ENCODE results near the gene ADAMTSL3. TPM values are rescaled to one million over a fixed set of nuclear protein-coding genes. Genes with fewer than 3 reads are reported as not detected.
"Not testable (repeated sequence)": the region's sequence is repeated elsewhere in the genome, so short reads cannot be mapped to it uniquely, and the experiment has no call there.

ADAMTSL3 gene
- total RNA-seq, 1 experiment from 2014 or later, result 4.5 TPM

- no peak for DNase-seq (ENCODE audit: low read depth)
- in situ Hi-C loops (cut with HindIII; ENCODE audit: low pct_unique_long_range_greater_than_20kb, low sequenced_read_pairs), result no loop called here
Observed at GRCh38 chr15:83692746-83693581, 39.0 kb downstream of the ADAMTSL3 start.

GRCh38 chr15:83694015-83694414 lies 40.1 kb downstream of the ADAMTSL3 start:
- in situ Hi-C loops (cut with HindIII; ENCODE audit: low pct_unique_long_range_greater_than_20kb, low sequenced_read_pairs), result no loop called here
- DNase-seq (ENCODE audit: low read depth), result peak; percentile 40

- in situ Hi-C loops (cut with HindIII; ENCODE audit: low pct_unique_long_range_greater_than_20kb, low sequenced_read_pairs), result no loop called here
- no peak for DNase-seq (ENCODE audit: low read depth)
Observed at GRCh38 chr15:83694536-83694935, 40.6 kb downstream of the ADAMTSL3 start.

GRCh38 chr15:83695246-83695645 lies 41.3 kb downstream of the ADAMTSL3 start:
- DNase-seq (ENCODE audit: low read depth), result no peak
- in situ Hi-C loops (cut with HindIII; ENCODE audit: low pct_unique_long_range_greater_than_20kb, low sequenced_read_pairs), result no loop called here

- no peak for DNase-seq (ENCODE audit: low read depth)
- in situ Hi-C loops (cut with HindIII; ENCODE audit: low pct_unique_long_range_greater_than_20kb, low sequenced_read_pairs), result no loop called here
Observed at GRCh38 chr15:83695901-83696425, 42.0 kb downstream of the ADAMTSL3 start.

- peak; percentile 28 for DNase-seq (ENCODE audit: low read depth)
- in situ Hi-C loops (cut with HindIII; ENCODE audit: low pct_unique_long_range_greater_than_20kb, low sequenced_read_pairs), result no loop called here
Observed at GRCh38 chr15:83697716-83698115, 43.8 kb downstream of the ADAMTSL3 start.

- in situ Hi-C loops (cut with HindIII; ENCODE audit: low pct_unique_long_range_greater_than_20kb, low sequenced_read_pairs), result no loop called here
- DNase-seq (ENCODE audit: low read depth), result peak; percentile 45
Observed at GRCh38 chr15:83698294-83698693, 44.4 kb downstream of the ADAMTSL3 start.

- in situ Hi-C loops (cut with HindIII; ENCODE audit: low pct_unique_long_range_greater_than_20kb, low sequenced_read_pairs), result no loop called here
- no peak for DNase-seq (ENCODE audit: low read depth)
Observed at GRCh38 chr15:83699028-83699427, 45.1 kb downstream of the ADAMTSL3 start.

- in situ Hi-C loops (cut with HindIII; ENCODE audit: low pct_unique_long_range_greater_than_20kb, low sequenced_read_pairs), result no loop called here
- DNase-seq (ENCODE audit: low read depth), result no peak
Observed at GRCh38 chr15:83700082-83700481, 46.2 kb downstream of the ADAMTSL3 start.

- in situ Hi-C loops (cut with HindIII; ENCODE audit: low pct_unique_long_range_greater_than_20kb, low sequenced_read_pairs); DNase-seq (ENCODE audit: low read depth): not testable (repeated sequence)
Observed at GRCh38 chr15:83702314-83702713, 48.4 kb downstream of the ADAMTSL3 start.

- in situ Hi-C loops (cut with HindIII; ENCODE audit: low pct_unique_long_range_greater_than_20kb, low sequenced_read_pairs), result no loop called here
- DNase-seq (ENCODE audit: low read depth), result no peak
Observed at GRCh38 chr15:83708328-83708727, 54.4 kb downstream of the ADAMTSL3 start.

GRCh38 chr15:83709241-83709640 lies 55.3 kb downstream of the ADAMTSL3 start:
- in situ Hi-C loops (cut with HindIII; ENCODE audit: low pct_unique_long_range_greater_than_20kb, low sequenced_read_pairs), result no loop called here
- no peak for DNase-seq (ENCODE audit: low read depth)

GRCh38 chr15:83709811-83710210 lies 55.9 kb downstream of the ADAMTSL3 start:
- DNase-seq (ENCODE audit: low read depth), result no peak
- in situ Hi-C loops (cut with HindIII; ENCODE audit: low pct_unique_long_range_greater_than_20kb, low sequenced_read_pairs), result no loop called here

GRCh38 chr15:83710452-83710851 lies 56.5 kb downstream of the ADAMTSL3 start:
- in situ Hi-C loops (cut with HindIII; ENCODE audit: low pct_unique_long_range_greater_than_20kb, low sequenced_read_pairs), result no loop called here
- DNase-seq (ENCODE audit: low read depth), result no peak

- DNase-seq (ENCODE audit: low read depth), result no peak
- in situ Hi-C loops (cut with HindIII; ENCODE audit: low pct_unique_long_range_greater_than_20kb, low sequenced_read_pairs), result no loop called here
Observed at GRCh38 chr15:83711236-83711635, 57.3 kb downstream of the ADAMTSL3 start.

GRCh38 chr15:83713242-83713641 lies 59.3 kb downstream of the ADAMTSL3 start:
- no peak for DNase-seq (ENCODE audit: low read depth)
- in situ Hi-C loops (cut with HindIII; ENCODE audit: low pct_unique_long_range_greater_than_20kb, low sequenced_read_pairs), result no loop called here

- DNase-seq (ENCODE audit: low read depth), result no peak
- in situ Hi-C loops (cut with HindIII; ENCODE audit: low pct_unique_long_range_greater_than_20kb, low sequenced_read_pairs), result no loop called here
Observed at GRCh38 chr15:83714939-83715628, 61.2 kb downstream of the ADAMTSL3 start.

GRCh38 chr15:83716605-83717004 lies 62.7 kb downstream of the ADAMTSL3 start:
- in situ Hi-C loops (cut with HindIII; ENCODE audit: low pct_unique_long_range_greater_than_20kb, low sequenced_read_pairs), result no loop called here
- DNase-seq (ENCODE audit: low read depth), result no peak

- DNase-seq (ENCODE audit: low read depth), result no peak
- in situ Hi-C loops (cut with HindIII; ENCODE audit: low pct_unique_long_range_greater_than_20kb, low sequenced_read_pairs), result no loop called here
Observed at GRCh38 chr15:83717010-83717409, 63.1 kb downstream of the ADAMTSL3 start.

Data from Caki2 (cell line).